GM20431 (cell line): ENCODE measurements around the gene DCAF4.

Source experiments
- in situ Hi-C: fragments of 300-500 bp; cut with MseI, MboI; formaldehyde crosslinking; loops from one replicate; pipeline ENCODE4 v1.15.0; 2020; ENCODE audit warnings: low sequenced_read_pairs; ENCODE audit not compliant: unreplicated experiment

DCAF4 gene

GRCh38 chr14:72926292-72927028 lies at the start of gene DCAF4:
TSS of gene DCAF4 (plus strand) at chr14:72926464. CDS start at chr14:72937979, 11,515 bp downstream.
- in situ Hi-C loops: no loop called here

- in situ Hi-C loops: no loop called here
Observed at GRCh38 chr14:72876710-72877063, 49.6 kb upstream of the DCAF4 start.

GRCh38 chr14:72878746-72879145 lies 47.5 kb upstream of the DCAF4 start:
- in situ Hi-C loops: no loop called here

GRCh38 chr14:72879431-72879830 lies 46.8 kb upstream of the DCAF4 start:
- in situ Hi-C loops: no loop called here

- in situ Hi-C loops: no loop called here
Observed at GRCh38 chr14:72880164-72880563, 46.1 kb upstream of the DCAF4 start.

- in situ Hi-C loops: no loop called here
Observed at GRCh38 chr14:72880820-72881219, 45.4 kb upstream of the DCAF4 start.

GRCh38 chr14:72881543-72881942 lies 44.7 kb upstream of the DCAF4 start:
- in situ Hi-C loops: no loop called here

GRCh38 chr14:72882047-72882446 lies 44.2 kb upstream of the DCAF4 start:
- in situ Hi-C loops: no loop called here

GRCh38 chr14:72882463-72882862 lies 43.8 kb upstream of the DCAF4 start:
- in situ Hi-C loops: no loop called here

- in situ Hi-C loops: no loop called here
Observed at GRCh38 chr14:72883109-72883508, 43.2 kb upstream of the DCAF4 start.

- in situ Hi-C loops: no loop called here
Observed at GRCh38 chr14:72883961-72884360, 42.3 kb upstream of the DCAF4 start.

- in situ Hi-C loops: no loop called here
Observed at GRCh38 chr14:72884386-72884785, 41.9 kb upstream of the DCAF4 start.

GRCh38 chr14:72887514-72887913 lies 38.8 kb upstream of the DCAF4 start:
- in situ Hi-C loops: no loop called here

GRCh38 chr14:72888192-72888591 lies 38.1 kb upstream of the DCAF4 start:
- in situ Hi-C loops: no loop called here

- in situ Hi-C loops: no loop called here
Observed at GRCh38 chr14:72888636-72889201, 37.5 kb upstream of the DCAF4 start.

- in situ Hi-C loops: no loop called here
Observed at GRCh38 chr14:72889366-72889765, 36.9 kb upstream of the DCAF4 start.

GRCh38 chr14:72891666-72892102 lies 34.6 kb upstream of the DCAF4 start:
- in situ Hi-C loops: no loop called here

- in situ Hi-C loops: no loop called here
Observed at GRCh38 chr14:72892103-72892878, 34.0 kb upstream of the DCAF4 start.

GRCh38 chr14:72892879-72893635 lies 33.2 kb upstream of the DCAF4 start:
- in situ Hi-C loops: no loop called here

- in situ Hi-C loops: no loop called here
Observed at GRCh38 chr14:72893636-72894322, 32.5 kb upstream of the DCAF4 start, which contains the start of gene DPF3. TSS of gene DPF3 (minus strand) at chr14:72894101. CDS start at chr14:72894088, 13 bp downstream.
